Stimulated activated CD4-positive, alpha-beta T cell treated with anti-CD3 and anti-CD28 coated beads, Interleukin-15, amount 100 ng/mL, for 1 hour (primary cell): ENCODE results near the gene NFIA.

ENCODE experiments used
- DNase-seq, 2 donors: peaks; one replicate each; pipeline ENCODE4 v3.0.0-alpha.2; 2020; ENCODE audit warnings: low read depth in 1 of 2, low spot score in 1 of 2

The NFIA gene

DNA sequence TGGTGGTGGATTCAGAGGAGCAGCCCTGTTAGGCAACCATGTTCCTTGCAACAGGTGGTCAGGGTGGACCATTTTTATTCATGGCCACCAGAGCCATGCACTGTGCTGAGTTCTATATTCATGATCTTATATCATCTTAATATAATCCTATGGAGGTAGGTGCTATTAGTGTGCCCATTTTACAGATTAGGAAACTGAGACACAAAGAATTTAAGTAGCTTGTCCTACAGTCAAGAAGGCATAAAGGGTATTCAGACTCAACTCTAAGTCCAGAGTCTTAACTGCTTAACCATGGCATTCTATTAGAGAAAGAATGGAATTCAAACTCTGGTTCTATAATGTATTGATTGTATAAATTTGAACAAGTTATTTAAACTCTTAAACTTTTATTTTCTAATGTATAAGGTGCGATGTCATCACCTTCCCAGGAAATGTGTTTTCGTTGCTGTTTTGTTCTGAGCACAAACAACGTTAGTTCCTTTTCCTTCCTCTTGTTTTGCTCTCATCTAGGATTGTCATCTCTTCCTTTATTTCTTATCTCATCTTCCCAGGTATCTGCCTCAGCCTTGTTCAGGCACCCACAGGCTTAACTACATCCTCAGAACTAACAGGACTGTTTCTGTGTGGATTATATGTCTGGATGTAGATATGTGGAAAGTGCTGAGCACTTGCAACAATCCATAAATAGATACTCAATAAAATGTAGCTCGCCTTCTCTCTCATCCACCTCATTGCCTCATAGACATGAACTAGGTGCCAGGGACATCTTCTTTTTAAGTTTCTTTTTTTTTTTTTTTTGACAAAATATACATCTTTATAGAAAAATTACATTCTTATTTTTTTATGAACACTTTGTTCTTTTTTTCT is 207.1 kb downstream of the NFIA start:
- no peak for DNase-seq

DNA sequence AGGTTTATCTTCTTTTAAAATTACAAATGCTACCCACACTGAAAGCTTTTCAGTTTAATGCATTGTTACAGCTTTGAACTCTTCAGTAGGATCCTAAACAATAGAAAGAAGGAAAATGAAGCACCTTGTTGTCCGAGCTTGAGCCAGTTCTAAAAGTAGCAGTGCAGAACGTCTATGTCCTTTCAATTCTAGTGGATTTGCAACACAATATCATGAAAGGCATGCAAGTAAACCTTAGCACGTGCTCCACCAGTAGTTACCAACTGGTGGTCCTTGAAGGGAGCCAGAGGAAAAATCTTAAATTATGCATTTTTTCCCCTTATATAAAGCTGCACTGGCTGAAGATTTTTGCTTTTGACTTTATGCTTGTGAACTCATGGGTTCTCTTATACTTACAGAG is 208.2 kb downstream of the NFIA start:
- DNase-seq, result no peak

GRCh38 chr1:61293197-61293596 is 210.8 kb downstream of the NFIA start:
- DNase-seq, result no peak

- DNase-seq, result no peak
These were observed 211.7 kb downstream of the NFIA start for GRCh38 chr1:61293986-61294504.

DNA sequence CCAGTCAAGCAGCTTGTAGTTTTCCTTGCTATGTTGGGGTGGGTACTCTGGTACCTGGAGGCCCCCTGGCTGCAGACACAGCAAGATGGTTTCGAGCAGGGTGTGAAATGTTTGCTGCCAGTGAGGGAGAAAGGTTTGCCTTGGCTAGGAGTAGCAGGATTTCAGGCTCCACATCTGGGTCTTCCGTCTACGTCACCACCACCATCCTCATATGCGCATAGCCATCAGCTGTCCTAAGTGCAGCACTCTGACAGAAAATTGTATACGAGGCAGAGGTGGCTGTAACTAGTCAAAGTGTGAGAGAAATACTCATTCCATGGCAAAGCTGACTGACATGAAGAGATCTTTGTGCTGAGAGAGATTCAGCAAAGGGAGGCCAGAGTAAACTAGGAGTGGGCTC is 212.6 kb downstream of the NFIA start:
- no peak for DNase-seq

- DNase-seq, result no peak
These were observed 213.6 kb downstream of the NFIA start for GRCh38 chr1:61295818-61296537.

- no peak for DNase-seq
These were observed 215.5 kb downstream of the NFIA start for GRCh38 chr1:61297887-61298286.

DNA sequence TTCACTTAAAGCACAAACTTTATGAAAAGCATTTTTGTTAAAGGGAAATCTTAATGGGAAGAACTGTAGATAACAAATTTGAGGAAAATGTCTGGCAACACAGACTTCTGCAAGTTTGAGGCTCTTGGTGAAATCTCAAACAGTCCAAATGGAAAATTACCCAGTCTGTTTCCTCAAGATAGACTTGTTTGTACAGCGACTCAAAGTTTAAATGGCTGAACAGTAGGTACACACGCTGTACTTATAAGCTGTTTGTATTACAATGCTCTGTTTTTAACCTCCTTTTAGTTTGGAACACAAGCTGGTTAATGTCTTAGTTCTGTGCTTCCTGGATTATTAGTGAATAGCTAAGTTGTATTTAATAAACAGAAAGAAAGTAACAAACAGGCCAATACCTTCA is 217.1 kb downstream of the NFIA start:
- no peak for DNase-seq

GRCh38 chr1:61300899-61301298 is 218.5 kb downstream of the NFIA start:
- DNase-seq, result no peak

DNA sequence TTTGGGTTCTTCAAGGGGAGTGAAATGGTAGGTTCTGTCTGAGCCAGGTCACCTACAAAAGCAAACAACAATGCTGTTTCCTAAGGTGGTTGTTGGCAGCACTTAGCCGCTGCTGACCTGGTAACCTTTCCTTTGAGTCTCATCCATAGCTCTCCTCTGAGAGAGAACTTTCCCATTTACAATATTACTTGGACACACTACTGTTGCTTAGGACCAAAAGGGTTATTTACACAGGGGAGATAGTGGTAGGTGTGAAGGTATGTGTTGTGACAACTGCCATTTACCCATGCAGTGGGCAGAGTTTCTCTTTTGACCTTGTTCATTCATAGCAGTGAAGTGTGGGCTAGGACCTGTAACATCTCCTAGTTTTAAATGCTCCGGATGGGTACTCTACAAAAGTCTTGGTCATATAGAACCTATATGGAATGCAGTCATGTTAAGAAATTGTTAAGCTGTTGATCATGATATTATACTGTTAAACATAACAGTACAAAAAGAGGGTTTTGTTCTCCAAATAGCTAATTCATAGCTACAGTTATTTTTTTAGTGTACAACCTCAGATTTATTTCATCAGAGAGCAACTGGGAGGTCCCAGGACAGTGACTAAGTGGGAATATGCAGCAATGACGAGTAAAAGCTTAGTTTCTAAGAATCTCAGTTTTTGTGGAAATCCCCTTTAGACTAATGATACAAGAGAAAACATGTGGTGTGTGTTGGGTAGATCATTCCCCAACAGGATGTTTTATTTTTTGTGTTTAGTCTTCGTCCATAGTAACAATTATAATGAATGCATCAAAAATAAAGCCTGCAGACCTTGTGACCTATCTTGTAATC is 219.7 kb downstream of the NFIA start:
- DNase-seq, result no peak

GRCh38 chr1:61307422-61308142 is 225.2 kb downstream of the NFIA start:
- no peak for DNase-seq

DNA sequence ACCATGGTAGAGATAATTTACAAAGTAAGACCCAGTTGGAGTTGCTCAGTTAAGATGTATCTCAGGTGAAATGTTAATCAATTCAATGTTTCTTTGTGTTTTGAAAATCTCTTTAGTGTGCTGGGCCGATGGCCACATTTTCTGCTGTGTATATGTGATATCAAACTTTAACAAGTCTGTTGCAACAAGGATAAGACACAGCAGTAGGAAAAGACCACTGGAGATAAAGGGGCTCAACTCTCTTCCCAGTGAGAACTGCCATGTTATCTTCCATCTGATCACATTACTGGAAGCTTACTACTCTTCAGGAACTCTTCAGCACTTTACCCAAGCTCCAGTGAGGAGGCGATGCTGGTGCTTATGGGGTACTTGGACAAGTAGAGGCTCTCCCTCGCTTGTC is 227.7 kb downstream of the NFIA start:
- no peak for DNase-seq

- DNase-seq, result no peak
These were observed 228.2 kb downstream of the NFIA start for GRCh38 chr1:61310538-61310937.

GRCh38 chr1:61313906-61314422 is 231.6 kb downstream of the NFIA start:
- no peak for DNase-seq

GRCh38 chr1:61315011-61315410 is 232.7 kb downstream of the NFIA start:
- DNase-seq, result no peak

GRCh38 chr1:61316493-61316892 is 234.1 kb downstream of the NFIA start:
- no peak for DNase-seq

DNA sequence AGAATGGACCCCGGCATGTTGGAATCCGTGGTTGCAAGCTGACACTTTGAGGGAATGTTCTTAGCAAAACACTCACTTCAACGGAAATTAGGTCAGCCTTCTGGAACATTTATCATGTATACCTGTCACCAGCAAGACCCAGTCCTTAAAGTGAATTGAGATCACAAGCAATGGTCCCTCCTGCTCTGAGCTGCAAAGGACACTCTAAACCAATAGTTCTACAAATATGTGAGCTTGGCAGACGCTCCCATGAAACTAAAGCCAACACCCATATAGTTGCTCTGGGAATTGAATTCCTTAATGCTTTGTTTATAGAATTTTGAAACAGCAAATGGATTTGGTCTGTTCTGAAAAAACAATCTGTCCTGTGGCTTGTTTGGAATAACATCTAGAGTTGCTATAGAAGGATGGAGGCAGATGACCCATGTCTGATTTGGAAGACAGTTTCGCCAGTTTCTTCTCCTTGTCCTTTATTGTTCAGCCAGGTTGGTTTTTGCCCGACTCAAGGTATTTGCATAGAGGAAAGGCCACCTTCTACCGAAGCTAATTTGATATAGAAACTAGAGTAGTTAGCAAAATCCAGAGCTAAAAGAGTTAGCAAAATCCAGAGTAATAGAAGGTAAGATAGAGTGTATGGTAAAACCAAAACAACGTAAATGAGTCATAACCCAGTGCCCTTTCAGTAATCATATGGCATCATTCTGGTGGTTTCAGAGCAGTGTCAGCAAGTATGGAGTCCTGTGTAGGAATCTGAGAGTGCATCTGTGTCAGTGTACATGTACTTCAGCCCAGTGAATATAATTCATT is 236.2 kb downstream of the NFIA start:
- DNase-seq, result no peak

DNA sequence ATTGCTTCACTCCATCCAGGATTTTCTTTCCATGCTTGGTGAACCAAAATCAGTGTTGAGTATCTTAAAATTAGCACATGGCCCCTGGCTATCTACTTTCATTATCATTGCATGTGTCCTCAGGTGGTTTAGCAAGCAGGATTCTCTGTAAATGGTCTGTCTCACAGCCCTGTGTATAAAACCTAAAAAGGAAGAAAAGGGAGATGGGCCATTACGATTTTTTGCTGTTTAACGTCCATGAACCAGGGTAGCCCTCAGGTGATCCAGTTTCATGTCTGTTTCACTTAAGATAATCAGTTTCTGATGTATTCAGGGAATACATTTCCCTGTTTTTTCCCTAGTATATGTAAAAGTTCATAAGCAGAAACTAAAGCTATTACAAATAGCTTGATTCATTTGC is 238.2 kb downstream of the NFIA start:
- DNase-seq, result no peak

DNA sequence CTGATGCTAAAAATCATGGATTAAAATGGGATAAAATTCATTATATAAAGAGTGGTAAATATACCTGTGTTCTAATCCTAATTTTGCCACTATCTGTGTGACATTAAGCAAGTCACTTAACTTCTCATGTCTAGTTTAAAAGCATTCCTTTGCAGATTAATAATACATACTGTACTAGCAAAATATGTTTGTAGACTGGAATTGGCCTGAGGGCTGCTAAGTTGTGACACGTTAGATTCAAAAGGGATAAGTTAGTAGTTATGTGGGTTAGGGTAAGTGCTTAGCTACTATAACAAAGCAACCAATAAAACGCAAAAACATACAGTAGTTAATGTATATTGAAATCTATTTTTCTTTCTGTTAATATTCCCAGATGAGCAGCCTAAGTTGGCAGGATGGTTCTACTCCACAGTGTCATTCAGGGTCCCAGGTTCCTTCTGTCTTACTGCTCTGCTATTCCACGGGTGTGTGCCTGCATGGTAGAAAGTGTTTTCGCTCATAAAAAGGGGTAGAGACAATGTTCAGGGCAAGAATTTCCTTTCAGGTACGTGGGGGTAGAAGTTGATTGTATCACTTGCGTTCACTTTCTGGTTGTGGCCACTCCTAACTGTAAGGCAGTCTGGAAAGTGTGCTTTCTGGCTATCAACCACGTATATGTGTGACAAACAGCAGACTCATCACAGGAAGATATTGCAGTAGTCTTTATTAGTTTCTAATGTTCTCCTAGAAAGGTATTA is 239.8 kb downstream of the NFIA start:
- no peak for DNase-seq
